Measurements from ENCODE around the gene RBMS3.
"Not testable (repeated sequence)": the region's sequence is repeated elsewhere in the genome, so short reads cannot be mapped to it uniquely, and the experiment has no call there.

The RBMS3 gene

DNA sequence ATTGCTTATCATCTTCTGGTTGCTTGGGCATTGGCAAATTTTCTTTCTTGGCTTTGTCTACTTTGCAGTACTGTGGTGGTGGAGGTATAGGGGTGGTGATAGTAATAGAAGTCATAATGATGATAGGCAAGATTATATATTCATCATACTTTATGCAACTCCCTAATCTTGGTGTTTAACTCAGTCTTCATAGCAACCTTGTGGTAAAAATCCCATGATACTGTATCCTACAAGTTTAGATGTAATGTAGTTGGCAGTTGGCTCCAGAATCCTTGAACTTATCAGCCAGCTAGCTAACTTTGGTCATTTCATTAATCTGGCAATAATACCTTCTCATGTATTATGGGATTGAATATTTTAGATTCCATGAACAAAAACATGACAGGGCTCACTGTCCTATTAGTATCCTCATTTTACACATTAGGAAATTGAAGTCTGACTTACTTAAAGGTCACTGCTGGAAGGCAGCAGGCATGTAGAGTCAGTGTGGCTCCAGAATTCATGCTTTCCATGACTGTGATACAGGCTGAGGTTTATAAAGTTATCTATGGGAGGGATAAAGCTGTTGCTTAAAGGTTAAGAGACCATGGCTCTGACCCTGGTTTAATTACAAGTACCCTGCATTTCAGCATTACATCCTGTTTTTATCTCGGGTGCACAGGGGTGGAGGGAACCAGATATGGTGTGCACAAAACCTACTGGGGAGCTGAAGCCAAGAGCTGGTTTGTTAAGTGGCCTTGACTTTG, 33.3 kb downstream of the RBMS3 start:
- DNase-seq: no peak

GRCh38 chr3:29314727-29315088, 33.8 kb downstream of the RBMS3 start:
- no peak for DNase-seq

GRCh38 chr3:29317659-29318173, 36.8 kb downstream of the RBMS3 start:
- DNase-seq: no peak

DNA sequence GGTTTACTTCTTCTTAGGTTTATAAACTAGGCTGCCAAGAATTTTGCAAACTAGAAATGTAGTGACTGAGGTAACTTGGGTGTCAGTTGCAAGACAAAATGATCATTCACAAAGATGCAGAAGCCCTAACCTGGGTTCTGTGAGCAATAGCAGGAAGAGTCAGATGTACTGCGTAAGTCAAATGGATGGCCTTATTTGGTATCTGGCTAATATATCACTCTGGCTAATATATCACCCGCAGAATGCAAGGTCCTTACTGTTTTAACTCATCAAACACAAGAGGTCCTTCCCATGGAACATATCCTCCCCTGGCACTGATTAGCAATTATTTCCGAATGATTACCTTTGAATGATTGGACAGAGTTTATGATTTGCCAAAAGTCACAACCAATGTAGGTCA, 37.4 kb downstream of the RBMS3 start:
- DNase-seq: no peak

DNA sequence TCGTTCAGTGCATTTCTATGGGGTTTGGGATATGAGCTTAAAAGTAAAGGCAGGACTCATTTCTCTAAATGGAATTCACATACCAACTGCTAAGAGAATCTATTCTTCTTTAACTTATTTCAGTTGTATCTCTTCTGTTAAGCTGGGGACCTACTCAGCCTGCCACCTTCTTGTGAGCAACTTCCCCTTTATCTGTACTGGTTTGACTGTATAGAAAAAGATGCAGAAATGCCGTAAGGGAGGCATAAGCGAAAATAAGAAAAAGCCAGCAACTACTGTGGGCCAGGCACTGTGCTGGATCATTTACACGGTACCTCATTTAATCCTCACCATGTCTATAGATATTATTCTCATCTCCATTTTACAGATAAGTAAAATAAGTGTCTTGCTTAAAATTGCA, 38.4 kb downstream of the RBMS3 start:
- no peak for DNase-seq

DNA sequence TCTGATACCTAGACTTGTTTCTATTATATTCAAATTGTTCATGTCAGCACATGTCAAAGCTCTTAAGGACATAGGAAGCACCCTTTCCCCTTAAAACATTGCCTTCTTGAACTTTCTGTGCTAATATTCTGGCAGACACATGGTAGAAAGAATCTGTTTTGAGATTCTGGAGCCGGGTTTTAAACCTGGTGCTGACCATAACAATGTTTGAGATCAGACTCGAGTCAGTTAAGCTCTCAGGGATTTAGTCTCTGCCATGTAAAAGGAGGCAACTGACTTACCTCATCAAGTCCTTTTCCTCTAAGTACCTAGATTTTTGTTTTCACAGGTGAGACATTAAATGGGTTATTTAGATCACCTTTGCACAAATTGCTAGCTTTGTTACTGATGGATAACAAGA, 38.9 kb downstream of the RBMS3 start:
- no peak for DNase-seq

GRCh38 chr3:29322586-29322985, 41.7 kb downstream of the RBMS3 start:
- no peak for DNase-seq

GRCh38 chr3:29324180-29324651, 43.3 kb downstream of the RBMS3 start:
- DNase-seq: no peak

DNA sequence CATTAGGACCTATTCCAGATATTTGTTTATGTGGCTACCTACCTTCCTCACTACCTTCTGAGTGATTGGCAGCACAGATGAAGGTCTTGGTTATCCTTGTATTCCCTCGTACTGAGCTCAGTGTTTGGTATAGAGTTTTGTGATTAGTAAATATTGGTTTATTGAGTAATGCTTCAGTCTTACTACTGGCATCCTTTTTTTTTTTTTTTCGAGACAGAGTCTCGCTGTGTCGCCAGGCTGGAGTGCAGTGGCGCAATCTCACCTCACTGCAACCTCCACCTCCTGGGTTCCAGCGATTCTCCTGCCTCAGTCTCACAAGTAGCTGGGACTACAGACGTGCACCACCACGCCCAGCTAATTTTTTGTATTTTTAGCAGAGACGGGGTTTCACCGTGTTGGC, 45.7 kb downstream of the RBMS3 start:
- not testable (repeated sequence) for DNase-seq

GRCh38 chr3:29329986-29330890, 49.4 kb downstream of the RBMS3 start:
- DNase-seq: no peak

GRCh38 chr3:29331035-29331434, 50.2 kb downstream of the RBMS3 start:
- no peak for DNase-seq

- DNase-seq: no peak
Observed at GRCh38 chr3:29331456-29332194, 50.8 kb downstream of the RBMS3 start.

DNA sequence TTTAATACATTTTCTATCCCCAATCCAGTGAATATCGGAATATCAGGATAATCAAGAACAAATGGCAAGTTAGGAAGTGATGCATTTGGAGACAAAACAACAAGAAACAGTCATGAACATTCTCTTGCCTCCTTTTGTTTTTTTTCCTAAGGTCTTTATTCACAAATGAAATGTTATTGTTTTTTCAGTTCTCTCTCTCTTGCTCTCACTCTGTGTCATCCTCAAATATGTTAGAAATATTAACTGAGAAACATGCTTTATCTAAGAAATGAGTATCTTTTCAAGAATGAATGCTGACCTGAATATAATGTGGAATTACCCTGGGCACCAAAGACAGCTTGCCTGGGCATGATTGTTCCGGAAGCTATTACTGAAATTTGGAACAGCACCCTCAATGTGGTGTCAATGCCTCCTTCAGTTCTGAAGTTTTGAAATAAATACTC, 51.3 kb downstream of the RBMS3 start:
- no peak for DNase-seq

- no peak for DNase-seq
Observed at GRCh38 chr3:29333576-29333975, 52.7 kb downstream of the RBMS3 start.

DNA sequence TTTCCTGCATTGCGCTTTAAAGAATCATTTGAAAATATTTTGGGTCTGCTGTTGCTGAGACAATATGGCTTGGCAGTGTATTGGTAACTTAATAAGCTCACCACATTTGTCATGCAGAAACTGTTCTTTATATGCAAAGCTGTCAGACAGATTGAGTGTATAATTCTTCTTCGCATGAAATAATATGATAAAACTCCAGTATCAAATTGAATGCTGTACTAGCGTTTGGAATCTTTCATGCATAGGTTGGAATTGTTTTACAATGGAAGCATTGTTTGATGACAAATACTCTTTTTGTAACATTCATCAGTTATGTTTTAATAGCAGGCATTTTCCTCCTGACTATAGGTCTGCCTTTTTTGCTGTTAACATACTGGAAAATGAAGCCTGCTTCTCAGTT, 53.8 kb downstream of the RBMS3 start:
- DNase-seq: no peak

DNA sequence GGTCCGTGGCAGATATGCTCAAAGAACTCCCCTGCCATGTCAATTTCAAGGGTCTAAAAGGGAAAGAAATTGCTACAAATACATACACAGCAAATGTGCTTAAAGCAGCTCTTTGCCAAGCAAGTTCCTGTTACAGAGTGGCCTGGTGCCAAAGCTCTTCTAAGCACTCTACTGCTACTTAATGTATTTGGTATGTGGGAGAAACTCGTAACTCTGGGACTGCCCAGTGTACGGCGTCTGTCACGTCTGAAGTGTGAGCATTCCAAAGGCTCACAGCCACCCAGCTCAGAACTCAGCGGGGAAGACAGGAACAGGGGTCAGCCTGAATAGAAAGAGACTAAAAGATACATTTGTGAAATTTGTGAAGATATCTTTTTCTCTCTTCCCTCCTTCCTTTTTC, 54.6 kb downstream of the RBMS3 start:
- DNase-seq: no peak

- no peak for DNase-seq
Observed at GRCh38 chr3:29335943-29336342, 55.1 kb downstream of the RBMS3 start.

DNA sequence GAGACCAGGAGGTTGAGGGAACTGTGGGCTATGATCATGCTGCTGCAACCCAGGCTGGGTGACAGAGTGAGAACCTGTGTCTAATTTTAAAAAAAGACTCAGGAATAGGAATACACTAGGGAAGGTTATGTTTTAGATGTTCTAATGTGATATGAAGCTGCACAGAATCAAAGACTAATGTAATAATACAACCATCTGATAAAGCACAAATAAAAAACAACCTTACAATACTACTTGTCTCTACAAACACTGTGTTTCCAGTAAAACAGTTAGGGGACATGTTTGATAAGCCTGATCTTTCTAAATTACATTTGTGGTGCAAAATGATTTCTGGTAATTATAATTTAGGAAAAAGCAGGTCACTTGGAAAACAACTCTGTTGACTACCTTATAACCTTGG, 56.7 kb downstream of the RBMS3 start:
- no peak for DNase-seq

- DNase-seq: no peak
Observed at GRCh38 chr3:29338377-29338776, 57.5 kb downstream of the RBMS3 start.

DNA sequence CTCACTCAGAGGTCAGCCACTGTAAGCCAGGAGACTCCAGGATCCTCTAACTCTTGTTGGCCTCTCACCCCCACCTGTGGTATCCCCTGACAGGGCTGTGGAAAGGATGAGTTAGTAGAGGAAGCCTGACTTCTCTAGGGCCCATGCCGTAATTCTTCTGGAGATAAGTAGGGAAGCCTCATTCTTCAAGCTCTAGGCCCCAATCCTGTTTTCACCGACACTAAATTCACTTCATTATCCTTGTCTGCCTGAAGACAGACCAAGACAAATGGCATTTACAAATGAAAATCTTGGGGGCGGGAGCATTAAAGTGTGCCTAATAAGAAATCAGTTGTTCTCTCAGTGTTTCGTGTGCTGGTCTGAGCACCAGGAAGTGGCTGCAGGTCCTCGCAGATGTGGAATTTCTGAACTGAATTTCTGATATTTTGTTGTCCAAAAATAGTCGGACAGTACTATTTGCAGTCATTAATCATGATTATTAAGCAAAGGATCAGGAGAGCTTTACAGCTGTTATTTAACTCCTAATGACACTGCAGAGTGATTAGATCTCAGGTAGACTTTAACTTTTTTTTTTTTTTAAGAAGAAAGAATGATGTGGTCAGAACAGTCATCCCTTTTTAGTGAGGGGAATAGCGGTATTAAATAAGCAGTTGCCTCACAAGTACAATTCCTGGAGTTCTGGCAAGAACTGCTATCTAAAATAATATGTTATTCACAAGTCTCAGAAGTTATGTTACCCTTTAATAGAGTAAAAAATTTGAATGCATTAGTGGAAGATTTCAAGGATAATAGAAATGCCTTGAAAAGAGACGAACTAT, 58.4 kb downstream of the RBMS3 start:
- no peak for DNase-seq

- DNase-seq: no peak
Observed at GRCh38 chr3:29344154-29344553, 63.3 kb downstream of the RBMS3 start.

DNA sequence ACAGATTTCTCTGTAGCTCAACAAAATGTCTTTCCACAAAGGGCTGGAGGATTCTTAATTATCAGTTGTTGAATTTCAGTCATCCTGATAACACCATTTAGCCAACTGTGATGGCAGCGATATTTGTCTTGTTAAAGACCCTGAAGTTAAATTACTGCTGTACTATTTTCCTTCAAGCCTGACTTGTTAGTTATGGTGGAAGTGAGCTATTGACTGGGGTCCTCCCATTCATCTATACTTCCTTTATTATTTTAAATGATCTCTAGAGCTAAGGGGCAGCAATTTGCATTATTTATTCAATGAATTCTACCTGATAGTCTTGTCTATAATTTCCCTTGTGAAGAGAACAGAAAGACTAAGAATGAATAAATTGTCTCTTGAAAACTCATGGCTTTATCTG, 64.1 kb downstream of the RBMS3 start:
- no peak for DNase-seq

Measured in SIG-M5 (cell line).